GM18517 (cell line): Measurements from ENCODE around the gene GABRD.

ENCODE experiments used
- ATAC-seq: cut with Tn5 transposase; IDR thresholded peaks from one replicate; pipeline ENCODE4 v1.9.1; 2021; ENCODE audit warnings: mild to moderate bottlenecking, moderate library complexity; ENCODE audit not compliant: unreplicated experiment

The GABRD gene

DNA sequence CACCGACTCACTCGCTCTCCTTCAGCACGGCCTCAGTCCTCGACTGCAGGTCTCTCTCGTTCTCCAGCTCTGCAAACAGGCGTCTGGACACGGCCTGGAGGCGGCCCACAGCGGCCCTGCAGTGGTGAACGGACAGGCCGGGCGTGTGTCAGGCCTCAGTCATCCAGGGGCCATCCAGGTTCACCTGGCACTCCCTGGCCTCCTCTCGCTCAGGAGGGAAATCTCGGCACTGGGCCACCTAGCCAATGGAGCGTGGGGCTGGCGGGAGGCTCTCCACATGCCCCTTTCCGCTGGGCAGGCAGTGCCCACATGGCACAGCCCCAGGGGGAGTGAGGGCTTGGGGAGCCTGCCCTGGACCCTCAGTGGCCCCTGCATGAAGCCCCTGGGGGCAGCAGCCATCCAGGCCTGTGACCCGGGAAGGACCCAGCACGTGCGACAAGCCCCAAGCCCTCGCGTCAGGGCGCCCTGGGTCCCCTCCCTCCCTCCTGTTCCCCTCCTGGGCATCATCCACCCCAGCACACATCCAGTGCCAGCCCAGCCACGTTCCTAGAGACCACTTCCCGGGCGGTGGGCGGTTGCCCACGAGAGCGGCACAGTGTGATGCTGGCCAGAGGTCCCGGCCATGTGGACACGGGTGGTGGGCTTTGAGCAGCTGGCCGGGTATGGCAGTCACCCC is 33.6 kb upstream of the GABRD start:
- no peak for ATAC-seq

DNA sequence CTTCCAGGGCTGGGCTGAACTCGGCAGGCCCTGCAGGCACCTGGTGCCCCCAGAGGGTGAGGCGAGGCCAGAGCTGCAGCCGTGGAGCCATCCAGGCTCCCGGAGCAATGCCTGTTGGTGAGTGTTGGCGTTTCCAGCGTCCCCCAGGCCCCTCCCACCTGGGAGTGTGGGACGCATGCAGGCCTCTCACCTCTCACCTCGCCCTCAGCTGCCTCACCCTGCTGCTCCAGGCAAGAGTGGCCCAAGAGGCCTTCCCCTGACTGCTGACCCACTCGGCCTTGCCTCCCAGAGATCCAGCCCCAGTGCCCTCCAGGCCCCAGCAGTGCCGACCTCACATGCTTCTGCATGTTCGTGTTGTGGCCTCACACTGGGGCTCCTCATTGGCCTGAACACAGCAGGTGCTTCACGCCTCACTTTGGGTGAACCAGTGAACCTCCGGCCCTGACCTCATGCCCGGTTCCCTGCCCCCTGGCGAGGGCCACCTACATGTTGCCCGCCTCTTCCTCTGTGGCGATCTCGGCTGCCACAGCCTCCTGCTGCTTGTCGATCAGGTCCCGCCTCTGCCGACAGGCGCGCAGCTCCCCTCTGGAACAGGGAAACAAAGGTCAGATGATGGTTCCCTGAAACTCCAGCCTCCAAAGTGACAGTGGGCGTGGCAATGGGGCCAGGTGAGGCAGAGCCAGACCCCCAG is 32.5 kb upstream of the GABRD start:
- no peak for ATAC-seq

DNA sequence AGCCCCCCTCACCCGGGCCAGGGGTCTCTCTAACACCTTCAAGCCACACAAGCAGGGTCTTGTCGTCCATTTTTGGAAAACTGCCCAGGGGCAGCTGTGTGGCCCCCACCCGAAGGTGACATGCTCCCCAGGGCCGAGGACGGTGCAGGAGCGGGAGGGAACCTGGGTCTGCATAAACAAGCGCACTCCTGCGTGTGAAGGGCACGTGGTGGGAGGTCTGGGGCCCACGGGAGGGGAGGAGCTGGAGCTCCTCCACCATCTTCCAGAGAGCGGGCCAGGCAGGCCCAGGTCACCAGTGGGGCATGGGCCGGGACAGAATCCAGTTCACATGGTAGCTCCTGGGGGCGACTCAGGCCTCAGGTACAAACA is 32.0 kb upstream of the GABRD start:
- ATAC-seq = no peak

DNA sequence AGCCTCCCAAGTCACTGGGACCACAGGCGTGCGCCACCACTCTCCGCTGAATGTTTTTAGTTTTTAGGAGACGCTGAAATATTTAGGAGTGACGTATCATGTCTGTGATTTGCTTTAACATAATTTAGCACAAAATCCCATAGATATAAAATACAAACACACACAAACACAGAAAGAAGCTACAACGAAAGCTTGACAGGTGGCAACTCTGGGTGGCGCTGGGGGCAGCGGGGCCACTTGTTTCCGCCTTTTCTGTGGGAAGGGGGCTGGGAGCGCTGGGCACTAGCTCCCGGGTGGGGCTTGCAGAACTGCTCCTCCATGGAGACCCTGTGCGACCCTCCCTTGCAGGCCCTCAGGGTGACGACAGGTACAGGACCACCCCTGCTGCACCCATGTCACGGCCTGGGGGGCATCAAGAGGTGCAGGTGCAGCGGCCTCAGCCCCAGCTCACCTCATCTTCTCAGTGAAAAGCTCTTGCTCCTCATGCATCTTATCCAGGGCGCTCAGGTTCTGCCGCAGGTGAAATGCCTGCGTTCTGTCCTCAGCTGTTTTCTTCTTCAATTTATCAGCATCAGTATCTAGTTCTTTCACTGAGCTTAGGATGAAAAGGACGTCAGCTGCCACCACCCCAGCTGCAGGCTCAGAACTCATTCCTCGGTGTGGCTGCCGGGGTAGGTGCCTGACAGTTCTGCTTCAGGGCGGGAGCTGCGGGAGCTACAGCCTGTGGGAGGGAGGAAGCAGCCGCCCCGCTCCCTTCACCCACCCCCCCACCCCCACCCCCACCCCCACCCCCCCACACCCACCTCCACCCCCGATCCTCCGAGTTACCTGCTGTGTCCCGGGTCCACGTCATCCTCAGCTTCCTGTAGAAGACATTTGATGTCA is 30.8 kb upstream of the GABRD start:
- ATAC-seq = no peak

DNA sequence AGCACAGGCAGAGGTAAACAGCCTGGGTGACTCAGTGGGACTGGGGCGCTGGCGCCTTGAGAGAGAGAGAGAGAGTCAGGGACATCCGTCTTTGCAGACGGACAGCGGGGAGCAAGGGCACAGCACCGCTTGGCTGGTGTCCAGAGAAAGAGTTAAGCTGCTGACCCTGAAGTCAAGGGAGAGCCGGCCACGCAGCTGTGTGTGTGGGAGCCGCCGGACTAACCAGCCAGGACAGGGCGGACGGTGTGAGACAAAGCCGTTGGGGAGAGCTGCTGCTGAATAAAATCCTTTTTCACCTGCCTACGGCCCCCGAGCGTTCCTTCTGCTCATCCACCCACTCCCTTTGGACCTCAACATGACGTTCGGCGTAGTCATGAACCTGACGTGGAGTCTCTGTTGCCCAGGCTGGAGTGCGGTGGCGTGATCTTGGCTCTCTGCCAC is 30.0 kb upstream of the GABRD start:
- no peak for ATAC-seq

DNA sequence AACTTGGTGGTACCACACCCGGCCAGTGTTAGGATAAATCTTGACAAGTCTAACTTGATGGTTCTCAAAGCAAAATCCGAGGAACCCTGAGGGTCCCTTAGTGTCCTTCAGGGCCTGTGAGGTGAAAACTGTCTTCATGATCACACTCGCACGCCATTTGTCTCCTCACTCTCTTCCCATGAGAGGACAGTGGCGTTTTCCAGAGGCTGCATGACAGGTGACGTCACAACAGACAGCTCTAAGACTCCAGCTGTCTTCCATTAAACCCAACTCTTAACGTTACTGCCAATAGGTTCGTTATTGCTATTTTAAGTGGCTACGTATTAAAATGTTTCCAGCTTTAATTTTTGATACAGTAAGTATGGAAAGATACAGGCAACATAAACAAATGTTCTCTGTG is 29.4 kb upstream of the GABRD start:
- ATAC-seq = no peak

DNA sequence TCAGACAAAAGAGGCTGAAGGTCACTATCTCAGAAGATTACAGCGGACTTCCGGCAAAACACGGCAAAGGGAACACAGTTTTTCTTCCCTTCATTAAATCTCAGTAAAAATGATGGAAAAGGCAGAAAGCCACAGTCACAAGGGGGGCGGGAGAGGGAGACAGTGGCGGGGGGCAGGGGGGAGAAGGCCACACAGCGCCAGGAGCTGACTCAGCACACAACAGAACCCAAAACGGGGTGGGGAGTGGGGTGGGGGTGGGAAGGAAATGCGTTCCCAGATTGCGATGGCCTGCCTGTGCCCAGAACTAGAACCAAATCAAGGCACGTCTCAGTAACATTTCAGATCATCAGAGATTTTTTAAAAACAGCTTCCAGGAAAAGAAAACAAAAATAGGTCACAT is 28.9 kb upstream of the GABRD start:
- ATAC-seq = no peak

DNA sequence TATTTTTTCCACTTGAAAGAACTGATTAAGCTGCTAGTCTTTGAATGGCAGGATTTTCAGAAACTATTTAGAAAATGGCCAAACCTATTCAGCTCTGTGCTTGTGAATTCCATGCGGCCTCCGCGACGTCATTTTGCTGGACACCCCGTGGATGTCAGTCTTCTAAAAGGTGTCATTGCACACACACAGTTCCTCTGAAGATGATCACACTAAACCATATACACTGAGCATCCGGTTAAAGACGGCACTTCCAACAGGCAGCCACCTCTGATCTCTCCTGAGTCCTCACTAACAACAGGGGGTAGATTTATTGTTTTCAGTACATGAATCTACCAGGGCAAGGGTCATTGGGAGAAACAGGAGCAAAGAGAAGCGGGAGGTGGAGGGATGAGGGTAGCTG is 24.6 kb upstream of the GABRD start:
- ATAC-seq = no peak

DNA sequence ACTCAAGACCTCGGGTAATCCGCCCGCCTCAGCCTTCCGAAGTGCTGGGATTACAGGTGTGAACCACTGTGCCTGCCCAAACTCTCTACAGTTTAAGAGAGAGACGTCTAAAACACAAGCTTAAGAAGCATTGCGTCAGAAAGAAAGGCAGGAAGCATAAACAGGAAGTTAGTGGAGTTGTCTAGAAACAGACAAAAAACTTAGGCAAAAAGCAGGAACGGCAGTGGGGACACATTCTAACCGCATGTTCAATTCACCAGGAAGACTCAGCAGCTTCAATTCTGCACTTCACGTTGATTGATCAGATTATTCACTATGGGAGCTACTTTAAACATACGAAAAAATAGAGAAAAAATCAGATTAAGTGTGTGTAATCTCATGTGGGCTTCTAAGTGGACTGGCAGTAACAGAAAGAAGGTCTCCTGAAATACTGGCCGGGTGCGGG is 22.9 kb upstream of the GABRD start:
- ATAC-seq = no peak

DNA sequence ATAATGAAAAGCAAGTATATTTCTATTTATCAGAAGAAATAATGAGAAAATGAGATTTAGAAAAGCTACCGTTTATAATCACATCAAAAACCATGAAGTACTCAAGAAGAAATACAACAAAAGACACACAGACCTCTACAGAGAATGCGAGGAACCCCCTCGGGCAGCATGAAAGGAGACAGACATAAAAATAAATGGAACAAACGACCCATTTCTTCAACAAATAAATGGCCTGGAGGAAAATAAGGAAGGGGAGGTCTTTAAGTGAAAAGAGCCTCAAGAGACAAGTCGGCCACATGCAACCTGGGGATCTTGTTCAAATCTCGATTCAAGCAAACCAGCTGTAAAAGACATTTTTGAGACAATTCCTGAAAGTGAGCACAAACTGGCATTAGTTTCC is 21.6 kb upstream of the GABRD start:
- no peak for ATAC-seq

DNA sequence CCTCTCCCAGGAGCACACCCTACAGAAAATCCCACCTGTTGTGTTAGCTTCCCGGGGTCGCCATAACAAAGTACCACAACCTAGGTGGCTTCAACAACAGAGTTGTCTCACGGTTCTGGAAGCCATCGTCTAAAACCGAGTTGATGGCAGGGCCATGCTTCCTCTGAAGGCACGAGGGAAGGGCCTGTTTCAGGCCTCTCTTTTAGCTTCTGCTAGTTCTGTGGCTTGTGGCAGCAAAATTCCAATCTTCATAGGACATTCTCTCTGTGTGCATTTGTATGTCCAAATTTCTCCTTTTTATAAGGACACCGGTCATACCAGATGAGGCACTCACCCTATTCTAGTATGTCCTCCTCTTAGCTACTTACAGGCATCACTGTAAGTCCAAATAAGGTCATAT is 18.7 kb upstream of the GABRD start:
- no peak for ATAC-seq

DNA sequence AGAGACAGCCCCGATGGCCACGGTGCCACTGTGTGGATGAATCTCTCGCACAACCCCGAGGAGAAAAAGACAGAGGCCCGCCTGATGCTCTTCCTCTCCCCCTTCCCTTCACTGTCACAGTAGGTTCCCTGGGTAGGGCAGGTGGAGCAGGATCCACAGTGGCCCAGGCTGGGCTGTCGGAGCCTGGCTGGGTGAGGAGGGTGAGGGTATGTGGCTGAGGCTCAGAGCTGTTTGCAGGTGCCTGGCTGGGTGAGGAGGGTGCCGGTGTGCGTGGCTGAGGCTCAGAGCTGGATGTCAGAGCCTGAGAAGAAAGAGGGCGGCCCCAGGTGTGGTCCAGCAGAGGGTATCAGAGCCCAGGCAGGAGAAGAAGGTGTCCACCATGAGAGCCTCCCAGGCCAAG is 18.3 kb upstream of the GABRD start:
- ATAC-seq = no peak

DNA sequence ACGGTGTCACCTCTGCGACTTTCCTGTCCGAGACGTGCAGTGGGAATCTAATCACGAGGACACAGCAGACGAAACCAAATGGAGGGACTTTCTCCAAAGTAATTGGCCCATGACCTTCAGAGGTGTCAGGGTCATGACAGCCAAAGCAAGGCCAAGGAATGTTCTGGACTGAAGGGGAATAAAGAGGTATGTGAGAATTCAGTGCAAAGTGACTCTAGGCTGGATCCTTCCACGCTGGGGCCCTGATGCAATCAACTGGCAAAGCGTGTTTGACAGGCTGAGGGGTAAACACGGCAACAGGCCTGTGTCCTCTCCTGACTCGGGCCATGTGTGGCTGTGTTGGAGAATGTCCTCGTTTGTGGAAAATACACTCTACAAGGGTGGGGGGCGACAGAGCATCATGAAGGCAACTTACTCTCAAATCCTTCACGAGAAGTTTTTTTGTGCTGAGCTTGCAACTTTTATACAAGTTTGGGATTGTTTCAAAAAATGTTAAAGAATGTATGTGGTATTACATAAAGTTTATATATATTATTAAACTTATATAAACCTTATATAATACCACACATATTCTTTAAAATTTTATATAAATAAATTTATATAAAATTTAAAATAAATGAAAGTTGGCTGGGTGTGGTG is 17.3 kb upstream of the GABRD start:
- ATAC-seq = no peak

DNA sequence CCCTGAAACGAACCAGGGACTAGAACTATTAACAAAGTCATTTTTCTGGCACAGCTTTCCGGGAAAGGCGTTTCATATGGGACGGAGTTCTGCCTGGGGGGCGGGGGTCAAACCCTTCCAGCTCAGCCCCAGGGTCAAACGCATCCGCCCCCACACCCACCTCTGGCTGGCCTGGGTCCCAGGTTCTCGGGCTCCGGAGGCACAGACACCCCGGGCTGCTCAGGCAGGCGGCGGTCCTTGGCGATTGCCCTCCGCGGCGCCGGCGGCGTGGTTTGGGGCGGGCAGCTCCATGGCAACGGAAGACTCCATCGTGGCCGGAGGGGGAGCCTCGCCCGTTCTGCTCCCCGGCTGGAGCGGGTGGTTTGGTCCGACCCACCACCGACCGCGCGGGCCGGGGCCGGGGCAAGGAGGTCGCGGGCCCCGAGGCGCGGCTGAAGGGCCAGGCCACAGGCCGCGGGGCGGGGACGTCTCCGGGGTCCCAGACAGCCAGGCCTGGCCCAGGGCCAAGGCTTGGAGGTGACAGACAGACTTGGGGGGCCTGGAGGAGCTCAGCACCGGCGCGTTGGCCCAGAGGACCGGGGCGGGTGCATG is 15.5 kb upstream of the GABRD start, which contains the start of gene CFAP74:
TSS of gene CFAP74 (minus strand) at position 246 of the 591 bp plus-strand sequence. CDS start 12,830 bp downstream, outside the sequence.
- no peak for ATAC-seq

DNA sequence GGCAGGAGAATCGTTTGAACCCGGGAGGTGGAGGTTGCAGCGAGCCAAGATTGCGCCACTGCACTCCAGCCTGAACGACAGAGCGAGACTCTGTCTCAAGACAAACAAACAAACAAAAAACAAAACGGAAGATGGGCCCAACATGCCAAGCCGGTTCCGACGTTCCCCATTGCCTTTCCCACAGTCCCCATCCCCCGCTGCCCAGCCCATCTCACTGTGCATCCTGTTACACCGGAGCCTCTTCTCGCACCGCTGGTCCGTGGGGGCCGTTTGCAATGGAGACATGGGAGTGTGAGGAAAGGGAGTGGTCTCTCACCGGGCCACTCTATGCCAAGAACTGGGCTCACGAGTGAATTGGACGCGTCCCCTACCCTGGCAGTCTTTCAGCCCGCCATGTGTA is 14.3 kb upstream of the GABRD start:
- no peak for ATAC-seq

DNA sequence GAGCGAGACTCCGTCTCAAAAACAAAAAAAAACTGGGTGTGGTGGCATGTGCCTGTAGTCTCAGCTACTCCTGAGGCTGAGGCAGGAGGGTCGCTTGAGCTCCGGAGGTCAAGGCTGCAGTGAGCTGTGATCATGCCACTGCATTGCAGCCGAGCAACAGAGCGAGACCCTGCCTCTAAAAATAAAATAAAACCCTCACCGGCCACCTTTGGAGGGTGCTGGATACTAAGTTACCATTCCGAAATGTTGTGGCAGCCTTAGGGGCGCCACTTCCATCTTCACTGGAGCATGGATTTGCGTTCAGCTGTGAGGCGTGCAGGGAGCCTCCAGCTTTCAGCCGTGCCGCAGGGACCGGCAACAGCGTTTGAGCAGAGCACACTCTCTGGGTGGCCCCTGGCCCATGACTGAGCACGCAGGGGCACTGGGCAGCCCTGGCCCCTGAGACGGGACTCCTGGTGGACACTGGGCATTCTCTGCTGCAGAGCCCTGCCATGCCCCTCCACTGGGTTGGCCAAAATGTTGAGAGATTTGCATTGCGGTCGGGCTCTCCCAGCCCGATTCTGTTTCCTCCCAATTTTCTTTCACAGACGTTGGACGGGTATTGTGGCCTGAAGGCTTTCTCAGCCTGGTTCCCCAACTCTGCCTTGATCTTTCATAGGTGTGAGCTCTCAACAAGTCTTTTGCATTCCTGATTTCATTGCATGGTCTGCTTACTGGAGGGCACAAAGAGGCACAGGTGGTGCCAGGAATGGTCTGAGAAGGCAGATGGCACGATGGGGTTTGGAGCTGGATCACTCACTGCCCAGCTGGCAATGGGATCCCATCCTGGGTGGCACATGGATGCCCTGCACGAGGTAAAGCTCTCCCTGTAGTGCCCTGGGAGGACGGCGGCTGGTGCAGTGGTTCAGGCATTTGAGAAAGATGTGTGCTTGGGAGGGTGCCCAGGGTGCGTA is 9.8 kb upstream of the GABRD start:
- ATAC-seq = no peak

DNA sequence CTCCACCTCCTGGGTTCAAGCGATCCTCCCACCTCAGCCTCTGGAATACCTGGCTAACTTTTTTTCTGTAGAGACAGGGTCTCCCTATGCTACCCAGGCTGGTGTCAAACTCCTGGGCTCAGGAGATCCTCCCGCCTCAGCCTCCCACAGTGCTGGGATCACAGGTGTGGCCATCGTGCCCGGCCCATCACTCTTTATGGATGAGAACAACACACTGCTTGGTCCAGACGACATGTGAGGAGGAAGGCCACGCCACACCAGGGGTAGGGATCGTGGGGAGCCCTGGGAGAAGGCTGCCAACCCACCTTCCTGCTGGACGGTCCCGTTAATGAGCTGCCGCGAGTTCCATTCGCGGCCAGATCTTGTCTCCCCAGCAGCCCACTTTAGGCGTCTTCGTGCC is 5.0 kb upstream of the GABRD start:
- ATAC-seq = no peak

DNA sequence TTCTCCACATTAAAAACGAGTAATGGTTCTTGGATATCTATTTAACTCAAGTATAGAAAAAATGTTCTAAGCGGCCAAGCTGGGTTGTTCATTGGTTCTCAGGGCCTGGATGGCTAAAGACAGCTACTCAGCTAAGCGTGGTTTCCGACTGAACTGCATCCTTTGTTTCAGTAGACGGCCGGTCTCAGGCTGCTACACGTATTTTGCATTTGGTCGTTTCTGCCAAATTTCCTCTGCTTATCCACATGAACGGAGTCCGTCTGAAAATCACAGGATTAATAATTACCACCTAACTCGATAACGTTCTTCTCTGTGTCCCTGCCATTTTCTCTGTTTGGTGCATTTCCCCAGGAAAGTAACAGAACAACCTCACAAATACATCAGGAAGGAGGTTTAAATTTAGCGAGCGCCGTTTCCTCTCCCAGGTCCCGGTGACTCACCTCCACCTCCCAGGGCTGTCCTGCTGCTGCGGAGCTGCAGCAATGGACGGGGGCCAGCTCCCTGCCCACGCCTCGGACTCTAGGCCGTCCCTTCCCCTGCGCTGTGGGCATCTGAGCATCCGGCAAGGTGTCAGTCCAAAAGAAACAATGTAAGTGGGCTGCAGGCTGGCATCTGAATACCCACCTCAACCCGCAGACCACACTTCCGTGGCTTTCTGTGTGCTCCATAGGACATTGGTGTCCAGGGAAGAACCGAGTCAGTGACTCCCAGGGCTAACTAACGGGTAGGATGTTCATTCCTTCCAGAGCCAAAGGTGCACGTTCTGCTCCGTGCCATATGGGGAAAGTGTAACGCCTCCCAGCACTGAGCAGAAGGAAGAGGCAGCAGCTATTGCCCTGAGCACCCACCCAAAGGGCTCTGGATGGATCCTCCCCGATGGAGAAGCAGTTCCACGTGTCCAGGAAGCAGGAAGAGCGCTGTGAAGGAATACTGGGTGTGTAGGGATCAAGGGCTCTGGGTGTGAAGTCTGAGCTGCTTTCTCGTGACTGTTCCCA is 4.1 kb upstream of the GABRD start:
- ATAC-seq = no peak
